Measurements from ENCODE around the gene WNT7A. TPM values are rescaled to one million over a fixed set of nuclear protein-coding genes. Genes with fewer than 3 reads are reported as not detected.

Gene WNT7A
- total RNA-seq, 1 donor from 2014 or later, result not detected

GRCh38 chr3:13831386-13831996 lies 48.4 kb downstream of the WNT7A start:
- Histone ChIP-seq H3K4me1 (no peaks in the 10 kb centered on the region), H3K4me3 (no peak overlapping the region), H3K9me3 (no peaks in the 10 kb centered on the region), H3K27me3 (no peaks in the 10 kb centered on the region), H3K27ac (no peak overlapping the region), H3K36me3 (no peaks in the 10 kb centered on the region)
- no peak for DNase-seq (ENCODE audit: low spot score in 2 of 2)
- TF ChIP-seq CTCF (IDR thresholded peaks at IDR 0.05), result no peak
- intact Hi-C loops (cut with DNase I), result no loop called here

GRCh38 chr3:13829311-13829710 lies 50.6 kb downstream of the WNT7A start:
- Histone ChIP-seq H3K36me3 (no peaks in the 10 kb centered on the region), H3K4me1 (no peaks in the 10 kb centered on the region), H3K4me3 (no peak overlapping the region), H3K27me3 (no peaks in the 10 kb centered on the region), H3K9me3 (no peaks in the 10 kb centered on the region), H3K27ac (no peak overlapping the region)
- TF ChIP-seq CTCF (IDR thresholded peaks at IDR 0.05), result no peak
- no peak for DNase-seq (ENCODE audit: low spot score in 2 of 2)
- intact Hi-C loops (cut with DNase I), result no loop called here

GRCh38 chr3:13828501-13829265 lies 51.2 kb downstream of the WNT7A start:
- no peak for TF ChIP-seq CTCF (IDR thresholded peaks at IDR 0.05)
- Histone ChIP-seq H3K9me3 (no peaks in the 10 kb centered on the region), H3K4me1 (no peaks in the 10 kb centered on the region), H3K27me3 (no peaks in the 10 kb centered on the region), H3K36me3 (no peaks in the 10 kb centered on the region), H3K27ac (no peak overlapping the region), H3K4me3 (no peak overlapping the region)
- intact Hi-C loops (cut with DNase I), result no loop called here
- no peak for DNase-seq (ENCODE audit: low spot score in 2 of 2)

- H3K4me1 ChIP-seq, result no peaks in the 10 kb centered on the region
- intact Hi-C loops (cut with DNase I), result no loop called here
- no peaks in the 10 kb centered on the region for H3K27me3 ChIP-seq
- TF ChIP-seq CTCF (IDR thresholded peaks at IDR 0.05), result no peak
- no peak overlapping the region for H3K4me3 ChIP-seq
- no peaks in the 10 kb centered on the region for H3K36me3 ChIP-seq
- no peaks in the 10 kb centered on the region for H3K9me3 ChIP-seq
- no peak for DNase-seq (ENCODE audit: low spot score in 2 of 2)
- H3K27ac ChIP-seq, result no peak overlapping the region
Observed at GRCh38 chr3:13827699-13828098, 52.2 kb downstream of the WNT7A start.

- DNase-seq (ENCODE audit: low spot score in 2 of 2), result no peak
- H3K27me3 ChIP-seq, result no peaks in the 10 kb centered on the region
- H3K36me3 ChIP-seq, result no peaks in the 10 kb centered on the region
- no peak for TF ChIP-seq CTCF (IDR thresholded peaks at IDR 0.05)
- H3K9me3 ChIP-seq, result no peaks in the 10 kb centered on the region
- no peaks in the 10 kb centered on the region for H3K4me1 ChIP-seq
- intact Hi-C loops (cut with DNase I), result no loop called here
- H3K4me3 ChIP-seq, result no peak overlapping the region
- no peak overlapping the region for H3K27ac ChIP-seq
Observed at GRCh38 chr3:13827256-13827655, 52.6 kb downstream of the WNT7A start.
